ENCODE results near the gene FAM221A.
"Not testable (repeated sequence)": the region's sequence is repeated elsewhere in the genome, so short reads cannot be mapped to it uniquely, and the experiment has no call there.

Gene FAM221A

DNA sequence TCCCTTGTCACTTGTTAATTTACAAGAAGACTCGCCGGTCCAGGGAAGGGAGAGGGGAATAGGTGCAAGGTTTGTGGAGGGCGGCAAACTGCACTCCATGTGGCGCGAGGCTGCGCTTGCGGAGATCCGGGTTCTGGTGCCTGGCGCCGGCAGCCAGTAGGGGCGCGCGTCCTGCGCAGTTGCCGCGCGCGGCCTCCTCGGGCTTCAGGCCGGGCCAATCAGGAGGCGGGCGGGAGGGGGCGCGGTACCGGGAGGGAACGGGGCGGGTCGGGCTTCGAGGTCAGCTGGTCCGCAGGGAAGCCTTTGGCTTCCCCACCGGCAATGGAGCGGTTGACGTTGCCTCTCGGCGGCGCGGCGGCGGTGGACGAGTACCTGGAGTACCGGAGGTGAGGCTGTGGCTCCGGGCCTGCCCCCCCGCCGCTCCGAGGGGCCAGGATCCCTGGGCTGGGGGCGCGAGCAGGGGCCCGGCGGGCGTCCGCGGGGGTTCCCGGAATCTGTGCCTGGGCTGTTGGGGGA is at the start of gene FAM221A:
Gene FAM221A (plus strand): TSS at position 302 of the 516 bp plus-strand sequence. CDS start 20 bp downstream, at position 322.
- peak; percentile 81 for DNase-seq

DNA sequence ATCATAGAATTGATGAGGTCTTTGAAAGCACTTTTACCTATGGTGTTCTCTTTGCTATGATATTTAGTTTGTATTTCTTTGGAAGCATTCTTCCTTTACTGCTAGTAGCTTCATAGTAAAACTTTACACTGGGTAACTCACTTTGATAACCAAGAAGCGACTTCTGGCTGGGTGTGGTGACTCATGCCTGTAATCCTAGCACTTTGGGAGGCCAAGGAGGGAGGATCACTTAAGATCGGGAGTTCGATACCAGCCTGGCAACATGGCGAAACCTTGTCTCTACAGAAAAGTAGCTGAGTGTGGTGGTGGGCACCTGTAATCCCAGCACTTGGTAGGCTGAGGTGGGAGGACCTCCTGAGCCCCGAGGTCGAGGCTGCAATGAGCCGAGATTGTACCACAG is 46.6 kb upstream of the FAM221A start:
- no peak for DNase-seq

GRCh38 chr7:23645822-23646221 is 34.2 kb upstream of the FAM221A start:
- no peak for DNase-seq

- DNase-seq = no peak
Observed at GRCh38 chr7:23653942-23654341, 26.1 kb upstream of the FAM221A start.

- no peak for DNase-seq
Observed at GRCh38 chr7:23654508-23654907, 25.5 kb upstream of the FAM221A start.

- no peak for DNase-seq
Observed at GRCh38 chr7:23655433-23655832, 24.6 kb upstream of the FAM221A start.

GRCh38 chr7:23658831-23659427 is 21.1 kb upstream of the FAM221A start:
- DNase-seq = no peak

GRCh38 chr7:23661385-23661784 is 18.6 kb upstream of the FAM221A start:
- no peak for DNase-seq

DNA sequence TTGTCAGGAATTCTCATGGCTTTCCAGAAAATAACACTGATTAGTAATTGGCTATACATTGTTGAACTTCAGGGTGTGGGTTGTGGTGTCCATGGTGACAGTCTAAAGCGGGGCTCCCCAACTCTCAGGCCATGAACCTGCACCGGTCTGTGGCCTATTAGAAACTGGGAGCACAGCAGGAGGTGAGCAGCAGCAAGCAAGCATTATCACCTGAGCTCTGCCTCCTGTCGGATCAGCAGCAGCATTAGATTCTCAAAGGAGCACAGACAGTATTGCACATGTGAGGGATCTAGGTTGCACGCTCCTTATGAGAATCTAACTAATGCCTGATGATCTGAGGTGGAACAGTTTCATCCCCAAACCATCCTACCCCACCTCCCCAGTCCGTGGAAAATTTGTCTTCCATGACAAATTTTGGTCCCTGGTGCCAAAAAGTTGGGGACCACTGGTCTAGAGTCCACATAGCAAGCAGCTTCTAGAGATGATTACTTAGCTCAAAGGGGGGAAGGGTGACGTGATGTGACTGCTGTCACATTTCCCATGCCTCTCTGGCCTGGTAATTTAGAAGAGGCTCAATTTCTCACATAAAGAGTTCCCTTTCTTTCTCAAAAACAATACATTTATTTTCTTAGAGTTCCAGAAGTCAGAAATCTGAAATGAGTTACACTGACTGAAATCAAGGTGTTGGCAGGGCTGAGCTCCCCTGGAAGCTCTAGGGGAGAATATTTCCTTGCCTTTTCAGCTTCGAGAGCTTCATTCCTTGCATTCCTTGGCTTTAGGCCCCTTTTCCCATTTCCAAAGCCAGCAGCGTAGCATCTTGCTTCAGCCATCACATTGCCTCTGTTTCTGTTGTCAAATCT is 17.6 kb upstream of the FAM221A start:
- no peak for DNase-seq

DNA sequence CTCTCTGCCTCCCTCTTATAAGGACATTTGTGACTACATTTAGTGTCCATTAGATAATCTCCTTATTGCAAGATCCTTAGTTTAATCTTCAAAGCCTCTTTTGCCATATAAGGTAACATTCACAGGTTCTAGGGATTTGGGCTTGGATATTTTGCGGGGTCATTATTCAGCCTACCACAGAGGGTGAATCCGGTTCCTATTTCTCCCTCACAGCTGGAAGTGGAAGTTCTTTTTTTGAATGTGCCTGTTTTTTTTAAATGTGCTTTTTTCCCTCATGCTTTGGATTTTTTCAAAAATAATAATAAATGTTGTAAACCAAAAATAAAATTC is 17.1 kb upstream of the FAM221A start:
- no peak for DNase-seq

- DNase-seq = no peak
Observed at GRCh38 chr7:23664122-23664521, 15.9 kb upstream of the FAM221A start.

GRCh38 chr7:23672033-23672432 is 8.0 kb upstream of the FAM221A start:
- no peak for DNase-seq

GRCh38 chr7:23680414-23681405 is 711 bp downstream of the FAM221A start:
- DNase-seq = peak; percentile 51

- DNase-seq = not testable (repeated sequence)
Observed at GRCh38 chr7:23684041-23684440, 4.0 kb downstream of the FAM221A start.

DNA sequence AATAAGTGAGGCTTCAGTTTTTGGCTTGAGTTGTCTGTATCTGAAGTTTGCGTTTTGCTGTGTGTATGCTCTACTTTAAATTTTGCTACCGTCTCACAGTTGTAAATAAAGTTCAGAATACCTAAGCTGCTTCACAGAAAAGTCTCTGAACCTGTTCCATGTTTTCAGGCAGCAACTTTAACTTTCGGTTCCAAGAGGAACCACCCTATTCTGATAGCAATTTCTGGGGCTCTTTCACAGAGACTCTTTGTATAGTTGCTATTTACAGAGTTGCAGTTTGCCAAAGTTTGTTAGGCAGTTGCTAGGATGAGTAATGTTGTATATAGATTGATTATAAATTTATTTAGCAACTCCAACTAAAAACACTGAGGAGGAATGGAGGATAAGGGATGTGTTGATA is 5.7 kb downstream of the FAM221A start:
- no peak for DNase-seq

DNA sequence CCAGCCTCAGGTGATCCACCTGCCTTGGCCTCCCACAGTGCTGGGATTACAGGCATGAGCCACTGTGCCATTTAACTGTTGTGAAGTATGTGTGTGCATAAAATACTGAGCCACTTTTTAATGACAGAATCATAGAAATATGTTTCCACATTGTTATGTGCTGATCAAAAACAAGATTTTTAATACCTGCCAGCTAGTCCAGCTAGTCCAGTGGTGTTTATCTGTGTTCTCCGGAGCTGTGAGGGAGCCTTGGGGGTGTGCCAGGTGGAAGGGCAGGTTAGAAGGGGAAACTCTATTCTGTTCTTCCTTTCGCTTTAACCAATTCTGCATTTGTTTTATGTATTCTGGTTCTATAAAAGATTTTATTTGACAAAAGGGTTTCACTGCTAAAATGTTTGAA is 7.0 kb downstream of the FAM221A start:
- no peak for DNase-seq

DNA sequence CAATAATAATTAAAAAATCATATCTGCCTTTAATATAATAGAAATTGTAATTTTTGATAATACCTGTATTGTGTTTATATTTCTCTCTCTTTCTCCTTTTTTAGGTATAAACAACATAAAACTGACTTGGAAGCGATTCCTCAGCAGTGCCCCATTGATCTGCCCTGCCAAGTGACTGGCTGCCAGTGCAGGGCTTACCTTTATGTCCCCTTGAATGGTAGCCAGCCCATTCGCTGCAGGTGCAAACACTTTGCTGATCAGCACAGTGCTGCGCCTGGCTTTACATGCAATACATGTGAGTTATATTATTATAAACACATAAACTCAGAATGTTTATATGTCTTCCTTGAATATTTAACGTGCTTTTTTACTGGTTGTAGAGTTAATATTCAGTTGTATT is 9.2 kb downstream of the FAM221A start:
- no peak for DNase-seq

DNA sequence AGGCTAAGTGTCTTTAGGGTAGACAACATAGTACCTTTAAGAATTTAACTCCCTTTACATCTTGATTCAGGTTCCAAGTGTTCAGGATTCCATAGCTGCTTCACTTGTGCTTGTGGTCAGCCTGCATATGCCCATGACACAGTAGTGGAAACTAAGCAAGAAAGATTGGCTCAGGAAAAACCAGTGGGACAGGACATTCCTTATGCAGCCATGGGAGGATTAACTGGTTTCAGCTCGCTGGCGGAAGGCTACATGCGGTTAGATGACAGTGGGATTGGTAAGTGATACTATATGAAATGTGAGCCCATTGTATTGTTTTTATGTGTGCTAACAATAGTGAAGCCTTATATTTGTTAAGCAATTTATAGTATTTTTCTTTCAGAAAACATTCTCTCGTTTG is 11.3 kb downstream of the FAM221A start:
- DNase-seq = no peak

- no peak for DNase-seq
Observed at GRCh38 chr7:23693224-23693623, 13.2 kb downstream of the FAM221A start.

GRCh38 chr7:23696916-23697441 is 17.0 kb downstream of the FAM221A start:
- peak; percentile 57 for DNase-seq

GRCh38 chr7:23698822-23699221 is 18.8 kb downstream of the FAM221A start:
- DNase-seq = no peak

DNA sequence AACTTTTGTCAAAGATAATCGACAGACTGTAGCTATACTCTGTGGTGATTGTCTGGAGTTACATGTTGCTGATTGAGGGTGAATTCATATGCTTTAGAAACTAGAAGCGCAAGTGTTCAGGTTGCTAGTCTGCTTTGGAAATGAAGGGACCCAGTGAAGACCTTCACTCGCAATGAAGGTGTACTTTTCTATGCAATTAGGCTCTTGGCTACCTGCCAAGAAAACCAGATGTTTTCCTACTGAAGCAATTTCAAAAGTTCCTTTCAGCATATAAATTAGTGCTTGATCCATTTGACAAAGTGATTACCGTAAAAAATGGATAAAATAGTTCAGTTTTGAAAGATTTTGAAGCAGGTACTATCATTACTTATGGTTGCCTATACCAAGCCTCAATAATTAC is 20.0 kb downstream of the FAM221A start:
- no peak for DNase-seq

Measured in stimulated activated CD4-positive, alpha-beta T cell treated with anti-CD3 and anti-CD28 coated beads, Interleukin-4, amount 100 ng/mL, for 24 hours (primary cell).